OCI-LY1 (cell line): Measurements from ENCODE around the gene TDO2.

Experiments used
- EZH2 ChIP-seq: fragments of 200-600 bp; sonication (generic), shearing (Covaris generic); IDR thresholded peaks from 2 replicates; pipeline ENCODE4 v1.8.0; 2017; ENCODE audit warnings: borderline replicate concordance, mixed run types, mild to moderate bottlenecking, antibody characterized with exemption, low read length, moderate library complexity, mixed read lengths
- TF ChIP-seq, protein P1 (sequence below): fragments of 200-600 bp; sonication (generic), shearing (Covaris generic); IDR thresholded peaks from 2 replicates; pipeline ENCODE4 v1.5.1; 2017; ENCODE audit warnings: mild to moderate bottlenecking, antibody characterized with exemption, low read length, moderate library complexity, mixed read lengths

GRCh38 chr4:155950461-155950860 is 47.0 kb downstream of the TDO2 start:
- TF ChIP-seq, protein P1, sequence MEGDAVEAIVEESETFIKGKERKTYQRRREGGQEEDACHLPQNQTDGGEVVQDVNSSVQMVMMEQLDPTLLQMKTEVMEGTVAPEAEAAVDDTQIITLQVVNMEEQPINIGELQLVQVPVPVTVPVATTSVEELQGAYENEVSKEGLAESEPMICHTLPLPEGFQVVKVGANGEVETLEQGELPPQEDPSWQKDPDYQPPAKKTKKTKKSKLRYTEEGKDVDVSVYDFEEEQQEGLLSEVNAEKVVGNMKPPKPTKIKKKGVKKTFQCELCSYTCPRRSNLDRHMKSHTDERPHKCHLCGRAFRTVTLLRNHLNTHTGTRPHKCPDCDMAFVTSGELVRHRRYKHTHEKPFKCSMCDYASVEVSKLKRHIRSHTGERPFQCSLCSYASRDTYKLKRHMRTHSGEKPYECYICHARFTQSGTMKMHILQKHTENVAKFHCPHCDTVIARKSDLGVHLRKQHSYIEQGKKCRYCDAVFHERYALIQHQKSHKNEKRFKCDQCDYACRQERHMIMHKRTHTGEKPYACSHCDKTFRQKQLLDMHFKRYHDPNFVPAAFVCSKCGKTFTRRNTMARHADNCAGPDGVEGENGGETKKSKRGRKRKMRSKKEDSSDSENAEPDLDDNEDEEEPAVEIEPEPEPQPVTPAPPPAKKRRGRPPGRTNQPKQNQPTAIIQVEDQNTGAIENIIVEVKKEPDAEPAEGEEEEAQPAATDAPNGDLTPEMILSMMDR: no peak
- TF ChIP-seq EZH2: no peak
